Cardiac fibroblast (primary cell): Measurements from ENCODE around the gene KDM3A.
A peak's percentile ranks its signal among the peaks of the same experiment; 100 is the strongest.

Experiments
- DNase-seq, 2 donors: peaks; one replicate each; pipeline versions ENCODE4 v3.0.0 to v3.0.0-alpha.2; 2010; ENCODE audit warnings: low read depth in 2 of 2
- H3K4me3 ChIP-seq, 2 donors: replicated peaks in 1 of 2; 1 replicate in 1 of 2; 2 replicates in 1 of 2; pipeline ENCODE4 v1.5.1; 2011; ENCODE audit warnings: low read depth in 2 of 2, low read length in 2 of 2, mild to moderate bottlenecking in 2 of 2, moderate library complexity in 1 of 2
- CTCF ChIP-seq: IDR thresholded peaks from one replicate; pipeline ENCODE4 v1.5.1; 2011; ENCODE audit warnings: low read depth, mild to moderate bottlenecking, low read length, inconsistent platforms

The KDM3A gene

GRCh38 chr2:86520153-86520552, 79.0 kb downstream of the KDM3A start:
- TF ChIP-seq CTCF = peak; percentile 2
- H3K4me3 ChIP-seq = no peak overlapping the region
- no peak for DNase-seq

DNA sequence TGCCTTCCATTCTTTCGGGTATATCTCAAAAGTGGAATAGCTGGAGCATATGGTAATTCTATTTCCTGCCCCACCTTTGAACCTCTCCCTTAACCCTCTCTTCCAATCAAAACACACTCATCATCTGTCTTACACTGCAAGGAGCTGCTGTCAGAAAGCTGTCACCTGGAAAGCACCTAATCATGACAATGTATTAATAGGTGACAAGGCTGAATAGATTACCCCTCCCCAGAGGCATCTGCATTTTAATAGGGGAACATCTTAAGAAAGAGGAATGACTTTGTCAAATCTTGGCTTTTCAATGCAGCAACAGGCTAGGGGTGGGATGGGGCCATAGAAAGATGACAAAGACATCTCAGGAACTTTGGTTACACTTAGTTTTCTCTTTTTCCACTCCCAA, 80.8 kb downstream of the KDM3A start:
- no peak for TF ChIP-seq CTCF
- no peak for DNase-seq
- H3K4me3 ChIP-seq = no peak overlapping the region

DNA sequence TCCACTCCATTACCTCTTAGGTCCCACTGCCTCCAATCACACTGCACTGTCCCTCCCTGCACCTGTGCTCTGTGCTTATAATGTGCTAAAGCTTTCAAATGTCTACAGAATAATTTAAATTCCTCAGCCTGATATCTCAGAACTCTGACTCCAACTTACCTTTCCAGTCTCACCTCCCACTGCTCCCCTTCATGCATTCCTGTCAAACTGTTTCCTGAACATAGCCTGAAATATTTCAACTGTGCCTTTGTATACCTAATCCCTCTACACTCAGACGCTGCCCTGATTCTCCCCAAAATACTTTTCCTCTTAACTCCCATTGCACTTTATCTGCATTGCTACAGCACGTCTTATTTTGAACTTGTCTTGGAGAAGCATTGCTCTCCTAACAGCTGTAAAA, 81.5 kb downstream of the KDM3A start:
- H3K4me3 ChIP-seq = no peak overlapping the region
- no peak for TF ChIP-seq CTCF
- DNase-seq = no peak

DNA sequence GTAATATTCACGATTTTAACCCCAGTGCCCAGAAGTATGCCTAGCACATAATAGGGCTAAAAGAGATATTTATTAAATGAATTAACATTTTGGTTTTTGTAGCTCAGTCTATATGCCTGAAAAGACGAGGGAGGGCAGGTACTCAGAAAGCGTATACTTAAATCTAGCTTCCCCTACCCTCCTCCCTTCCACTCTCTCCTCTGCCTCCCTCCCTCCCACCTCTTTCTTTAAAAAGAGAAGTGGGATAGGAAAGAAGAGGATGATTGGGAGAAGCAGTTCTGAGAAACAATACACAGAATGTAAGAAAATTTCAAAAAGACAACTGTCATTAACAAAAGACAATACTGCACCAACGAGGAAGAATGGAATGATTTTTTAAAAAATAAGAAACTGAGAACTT, 82.3 kb downstream of the KDM3A start:
- H3K4me3 ChIP-seq = no peak overlapping the region
- DNase-seq = no peak
- no peak for TF ChIP-seq CTCF

DNA sequence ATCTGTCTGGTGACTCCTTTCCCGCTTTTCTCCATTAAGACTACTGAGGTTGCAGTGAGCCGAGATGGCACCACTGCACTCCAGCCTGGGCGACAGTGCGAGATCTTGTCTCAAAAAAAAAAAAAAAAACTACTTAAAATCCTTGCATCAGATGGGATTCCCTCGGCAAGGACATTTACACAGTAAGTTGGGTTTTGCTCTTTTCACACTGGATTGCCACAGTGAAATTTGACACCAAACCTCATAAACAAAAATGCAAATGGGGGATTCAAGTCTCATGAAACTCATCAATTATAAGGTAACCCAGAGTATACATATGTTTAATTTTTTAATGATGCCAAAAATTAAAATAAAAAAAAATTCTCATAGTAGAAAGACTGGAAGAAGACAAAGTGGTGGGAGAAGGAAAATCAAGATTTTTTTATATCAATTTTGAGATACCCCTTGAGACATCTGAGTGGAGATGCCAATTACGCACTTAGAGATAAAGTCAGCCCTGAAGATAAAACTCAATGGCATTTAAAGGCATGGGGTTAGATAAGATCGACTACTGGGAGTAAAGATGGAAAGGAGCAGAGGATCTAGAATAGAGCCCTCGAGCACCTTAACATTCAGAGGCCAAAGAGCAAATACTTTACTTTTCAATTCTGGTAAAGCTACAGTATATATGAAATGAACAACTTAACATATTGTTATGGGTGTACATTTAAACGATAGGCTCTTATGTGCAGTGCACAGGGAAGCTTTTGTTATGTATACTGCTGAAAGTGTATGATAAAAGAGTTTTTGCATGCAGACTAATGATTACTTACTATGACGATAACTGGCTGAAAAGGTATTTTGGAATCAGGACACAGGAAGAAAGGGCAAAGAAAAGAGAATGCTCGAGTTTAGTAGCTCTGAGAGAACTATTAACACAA, 84.5 kb downstream of the KDM3A start:
- DNase-seq = no peak
- H3K4me3 ChIP-seq = no peak overlapping the region
- no peak for TF ChIP-seq CTCF

DNA sequence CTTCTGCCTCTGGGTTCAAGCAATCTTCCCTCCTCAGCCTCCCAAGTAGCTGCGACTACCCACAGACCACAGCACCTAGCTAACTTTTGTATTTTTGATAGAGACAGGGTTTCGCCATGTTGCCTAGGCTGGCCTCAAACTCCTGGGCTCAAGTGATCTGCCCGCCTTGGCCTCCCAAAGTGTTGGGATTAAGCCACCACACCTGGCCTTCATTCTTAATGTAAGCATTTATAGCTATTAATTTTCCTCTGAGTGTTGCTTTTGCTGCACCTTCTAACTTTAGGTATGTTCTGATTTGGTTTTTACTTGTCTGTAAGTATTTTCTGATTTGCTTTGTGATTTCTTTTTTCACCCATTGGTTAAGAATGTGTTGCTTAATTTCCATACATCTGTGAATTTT, 92.4 kb downstream of the KDM3A start:
- TF ChIP-seq CTCF = no peak
- DNase-seq = no peak
- H3K4me3 ChIP-seq = no peak overlapping the region
